Omental fat pad (tissue), 4 donors: ENCODE data around the gene GPC6. TPM values are rescaled to one million over a fixed set of nuclear protein-coding genes. Genes with fewer than 3 reads are reported as not detected.

Source experiments
- ATAC-seq: fragments of 150-250 bp; one replicate; pipeline ENCODE4 v1.9.1; 2016; ENCODE audit warnings: mild to moderate bottlenecking, moderate library complexity; ENCODE audit not compliant: low FRiP score
- DNase-seq: peaks from one replicate; pipeline ENCODE4 v3.0.0-alpha.2; 2019; ENCODE audit warnings: low spot score
- CTCF ChIP-seq, 3 donors: fragments of 450-650 bp; IDR thresholded peaks; one replicate each; pipeline ENCODE4 v1.5.1; 2016 to 2017; ENCODE audit warnings: antibody characterized with exemption in 3 of 3, mild to moderate bottlenecking in 3 of 3, moderate library complexity in 2 of 3
- total RNA-seq, 4 donors: library from RNA; depleted of rRNA; stranded (reverse); fragments of >200 nt; gene quantifications; one replicate each; pipeline ENCODE4 v1.1.0, GENCODE V29; 2016

GPC6 gene
- total RNA-seq, 4 donors from 2014 or later = 9.2 to 24.4 (median 16.4) TPM

- TF ChIP-seq CTCF (IDR thresholded peaks at IDR 0.05) = no peak
- ATAC-seq = no peak
- no peak for DNase-seq
These were observed 739.0 kb downstream of the GPC6 start for GRCh38 chr13:93965587-93965986.

GRCh38 chr13:93966267-93966936, 739.8 kb downstream of the GPC6 start:
- DNase-seq (no peak), ATAC-seq (no peak)
- no peak for TF ChIP-seq CTCF (IDR thresholded peaks at IDR 0.05)

GRCh38 chr13:93967286-93967685, 740.7 kb downstream of the GPC6 start:
- ATAC-seq = no peak
- no peak for TF ChIP-seq CTCF (IDR thresholded peaks at IDR 0.05)
- DNase-seq = no peak

GRCh38 chr13:93975242-93975641, 748.6 kb downstream of the GPC6 start:
- TF ChIP-seq CTCF (IDR thresholded peaks at IDR 0.05) = no peak
- DNase-seq = no peak
- no peak for ATAC-seq

- no peak for ATAC-seq
- TF ChIP-seq CTCF (IDR thresholded peaks at IDR 0.05) = no peak
- no peak for DNase-seq
These were observed 749.9 kb downstream of the GPC6 start for GRCh38 chr13:93976528-93976927.

- no peak for ATAC-seq
- no peak for TF ChIP-seq CTCF (IDR thresholded peaks at IDR 0.05)
These were observed 751.4 kb downstream of the GPC6 start for GRCh38 chr13:93977986-93978385.

GRCh38 chr13:93981426-93981977, 754.9 kb downstream of the GPC6 start:
- TF ChIP-seq CTCF (IDR thresholded peaks at IDR 0.05) = no peak
- DNase-seq (no peak), ATAC-seq (no peak)

More at GRCh38 chr13:93977986-93978385, 751.4 kb downstream of the GPC6 start:
- no peak for DNase-seq
